Spleen (tissue), 7 donors: Measurements from ENCODE around the gene FAM193A.

Experiments used
- CTCF ChIP-seq, 11 experiments: fragments of 200-600 bp in 7 of 11; fragments of 450-650 bp in 4 of 11; sonication (generic) in 4 of 11; IDR thresholded peaks in 8 of 11; conservative IDR thresholded peaks in 3 of 11; 1 replicate in 7 of 11; 2 replicates in 4 of 11; pipeline versions ENCODE4 v1.4.0 to v1.8.0; 2016 to 2021; ENCODE audit warnings: antibody characterized with exemption in 11 of 11, inconsistent platforms in 4 of 11, mild to moderate bottlenecking in 1 of 11
- POLR2AphosphoS5 ChIP-seq, 3 donors: sonication (generic); formaldehyde crosslinking; IDR thresholded peaks; one replicate each; pipeline ENCODE4 v1.5.1; 2017; ENCODE audit warnings: antibody characterized with exemption in 3 of 3
- donor health status: DM: no; HTN: no; CAD: no; lungs with moderate emphysema.
- donor health status: DM: no; HTN: no; CAD: no.
- donor health status: DM: no; HTN: no; CAD: no.

- TF ChIP-seq CTCF (IDR thresholded peaks at IDR 0.05 in 8 of 11, conservative IDR thresholded peaks at IDR 0.05 in 3 of 11) (no peak), POLR2AphosphoS5 (IDR thresholded peaks at IDR 0.05) (no peak)
Observed at GRCh38 chr4:2714918-2715317, 178.5 kb downstream of the FAM193A start.
